H54 (cell line): ENCODE data around the gene JAZF1.
A peak's percentile ranks its signal among the peaks of the same experiment; 100 is the strongest.

Source experiments
- DNase-seq: peaks from one replicate; pipeline ENCODE4 v3.0.0; 2011; ENCODE audit warnings: low spot score, mixed read lengths; ENCODE audit not compliant: insufficient read length
- FAIRE-seq: peaks from 3 replicates; lab custom pipeline; 2011; peaks lifted over from hg19 to GRCh38; lab: Jason Lieb, UNC
- POLR2A ChIP-seq: IDR thresholded peaks from 2 replicates; pipeline ENCODE4 v1.6.1; 2011; ENCODE audit warnings: low read depth, mild to moderate bottlenecking, low read length

JAZF1 gene

DNA sequence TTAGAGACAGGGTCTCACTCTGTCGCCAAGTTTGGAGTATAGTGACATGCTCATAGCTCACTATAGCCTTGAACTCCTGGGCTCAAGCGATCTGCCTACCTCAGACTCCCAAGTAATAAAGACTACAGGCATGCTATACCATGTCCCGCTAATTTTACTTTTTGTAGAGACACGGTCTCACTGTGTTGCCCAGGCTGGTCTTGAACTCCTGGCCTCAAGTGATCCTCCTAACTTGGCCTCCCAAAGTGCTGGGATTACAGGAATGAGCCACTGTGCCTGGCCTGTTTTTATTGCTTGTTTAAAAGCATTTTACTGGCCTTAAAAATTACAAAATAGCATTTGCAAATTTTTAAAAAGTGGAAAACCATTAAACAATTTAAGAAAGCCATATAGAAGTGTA, 135.0 kb downstream of the JAZF1 start:
- FAIRE-seq, result no peak
- DNase-seq, result no peak
- TF ChIP-seq POLR2A, result no peak

DNA sequence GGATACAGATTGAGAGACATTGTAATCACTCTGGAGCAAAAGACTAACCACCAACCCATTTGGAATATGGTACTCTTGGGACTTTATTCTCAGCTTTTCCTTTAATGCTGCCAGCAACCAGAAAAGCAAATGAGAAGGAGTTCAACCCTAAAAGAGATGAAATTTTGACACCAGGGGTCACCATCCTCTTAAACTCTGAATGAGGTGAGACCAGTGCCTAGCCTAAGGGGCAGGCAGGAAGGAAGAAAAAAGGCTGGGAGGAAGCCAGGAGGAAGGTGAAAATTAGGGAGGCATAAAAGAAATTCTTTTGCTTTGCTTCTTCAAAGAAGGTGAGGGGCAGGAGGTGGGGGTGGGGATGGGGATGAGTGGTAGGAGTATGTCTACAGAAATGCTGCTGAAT, 135.8 kb downstream of the JAZF1 start:
- TF ChIP-seq POLR2A, result no peak
- DNase-seq (no peak), FAIRE-seq (no peak)

DNA sequence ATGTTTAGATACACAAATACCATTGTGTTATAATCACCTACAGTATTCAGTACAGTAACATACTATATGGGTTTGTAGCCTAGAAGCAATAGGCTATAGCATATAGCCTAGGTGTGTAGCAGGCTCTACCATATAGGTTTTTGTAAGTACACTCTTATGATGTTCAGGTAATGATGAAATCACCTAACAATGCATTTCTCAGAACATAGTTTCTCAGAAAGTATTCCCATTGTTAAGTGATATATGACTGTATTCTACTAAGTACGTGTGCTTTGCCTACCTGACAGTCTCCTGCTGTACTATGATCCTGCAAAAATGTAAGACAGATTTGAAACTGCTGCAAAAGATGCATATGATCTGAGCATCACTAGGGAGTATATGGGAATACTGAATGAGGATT, 137.9 kb downstream of the JAZF1 start:
- no peak for TF ChIP-seq POLR2A
- no peak for DNase-seq
- peak; percentile 43 for FAIRE-seq

DNA sequence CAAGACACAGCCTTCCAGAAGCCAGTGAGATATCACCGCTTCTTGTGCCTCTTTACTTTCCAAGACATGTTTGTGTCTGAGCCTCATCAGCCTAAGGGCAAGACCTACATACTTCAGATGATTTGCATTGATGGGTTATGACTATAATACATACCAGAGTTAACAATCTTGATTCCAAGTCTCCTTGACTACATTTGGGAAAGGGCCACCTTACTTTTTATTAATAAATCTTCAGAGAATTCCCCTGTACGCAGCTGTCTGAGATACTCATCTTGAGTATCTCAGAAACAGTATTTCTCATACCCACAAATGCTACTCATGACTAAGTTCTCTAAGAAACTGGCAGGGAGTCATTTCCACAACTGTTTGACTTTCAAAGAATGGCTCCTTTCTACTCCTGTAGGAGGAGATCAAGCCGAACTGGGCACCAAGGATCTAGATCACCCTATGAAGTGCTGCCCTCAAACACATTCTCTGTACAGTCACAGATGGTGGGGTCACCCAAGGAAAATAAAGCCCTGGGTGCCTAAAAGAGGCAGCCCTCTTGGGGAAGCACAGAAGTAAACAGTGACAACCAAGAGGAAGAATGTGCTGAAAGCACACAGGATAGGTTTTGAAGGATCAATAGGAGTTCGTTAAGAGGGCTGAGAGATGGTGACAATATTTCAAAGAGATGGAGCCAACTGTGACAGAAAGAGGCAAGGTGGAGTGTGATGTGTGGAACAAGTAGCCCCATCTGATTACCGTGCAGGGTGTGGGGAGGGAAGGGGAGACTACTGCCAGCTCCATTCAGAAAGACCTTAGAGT, 138.9 kb downstream of the JAZF1 start:
- FAIRE-seq, result peak; percentile 65
- no peak for TF ChIP-seq POLR2A
- DNase-seq, result no peak

DNA sequence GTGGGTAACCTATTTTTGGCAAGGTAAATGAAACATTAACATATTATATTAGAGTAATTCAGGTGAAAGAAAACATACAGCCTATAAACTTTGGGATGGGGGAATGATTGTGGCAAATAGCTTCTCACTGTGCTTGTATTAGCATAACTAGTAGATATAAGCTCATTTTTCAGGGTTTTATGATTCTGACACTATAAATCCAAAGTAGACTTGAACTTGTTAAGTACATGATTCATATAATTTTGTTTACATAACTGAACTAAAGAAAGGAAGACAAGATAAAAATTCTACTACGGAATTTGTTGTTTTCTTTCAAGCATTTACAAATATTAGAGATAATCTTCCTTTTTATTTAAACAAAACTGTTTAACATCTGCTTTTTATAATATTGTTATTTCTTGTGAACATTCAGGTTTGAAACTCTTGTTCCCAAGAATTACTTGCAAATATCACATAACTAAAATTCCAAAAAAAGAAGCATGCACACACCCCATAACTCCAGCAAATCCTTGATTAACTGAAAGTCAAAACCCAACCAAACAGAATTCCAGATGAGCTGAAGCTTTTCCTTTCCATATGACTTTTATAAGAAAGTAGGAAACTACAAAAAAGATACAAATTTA, 142.3 kb downstream of the JAZF1 start:
- TF ChIP-seq POLR2A, result no peak
- FAIRE-seq (no peak), DNase-seq (no peak)

DNA sequence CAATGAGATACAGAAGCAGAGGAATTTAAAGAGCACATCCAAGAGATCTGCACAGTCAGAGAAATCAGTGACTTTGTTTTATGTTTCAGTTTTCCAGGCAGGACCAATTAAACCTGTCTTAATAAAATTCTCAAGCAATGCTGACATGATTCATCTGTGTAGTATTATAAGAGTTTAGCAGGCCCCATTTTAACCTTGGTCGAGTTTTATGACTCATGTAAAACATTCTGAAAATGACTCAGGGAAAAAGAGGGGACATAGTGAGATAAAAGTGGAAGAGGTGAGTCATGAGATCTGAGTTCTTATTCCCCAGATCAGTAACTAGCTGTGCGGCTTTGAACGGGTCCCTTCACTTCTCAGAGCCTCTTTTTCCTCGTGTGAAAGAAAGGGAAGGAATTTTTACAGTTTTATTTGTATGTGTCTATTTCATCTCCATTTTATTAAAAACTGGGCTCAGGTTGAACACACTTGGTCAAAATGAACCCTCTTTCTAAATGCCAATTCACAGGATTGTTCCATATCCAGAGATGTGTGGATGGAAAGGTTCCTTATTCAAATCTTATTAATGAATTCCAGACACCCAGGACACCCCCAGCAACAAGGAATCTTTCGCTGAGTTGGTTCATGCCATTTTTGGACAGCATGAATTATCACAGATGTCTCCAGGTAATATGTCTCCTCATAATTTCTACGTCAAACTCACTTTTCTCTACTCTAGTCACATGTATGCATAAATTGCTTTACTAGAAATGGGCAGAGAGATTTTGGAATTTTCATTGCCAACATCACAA, 143.2 kb downstream of the JAZF1 start:
- FAIRE-seq, result peak; percentile 84
- peak; percentile 60 for DNase-seq
- no peak for TF ChIP-seq POLR2A

DNA sequence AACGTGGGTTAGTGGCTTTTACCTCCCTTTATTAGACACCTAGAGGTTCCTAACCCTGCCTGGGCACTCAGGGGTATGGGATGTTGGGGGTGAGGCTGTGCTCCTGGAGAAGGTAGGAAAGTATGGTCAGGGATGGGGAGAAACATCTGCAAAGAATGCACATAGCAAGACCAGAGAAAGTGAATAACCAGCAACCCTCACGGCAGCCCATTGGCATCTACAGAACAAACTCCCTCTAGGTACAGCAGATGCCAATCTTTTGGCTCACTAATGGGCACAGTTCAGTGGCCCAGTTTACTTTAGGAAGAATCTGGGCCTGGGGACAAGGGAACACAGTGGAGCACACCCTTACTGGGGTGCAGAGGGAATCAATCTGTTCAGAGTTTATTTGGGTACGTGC, 143.9 kb downstream of the JAZF1 start:
- TF ChIP-seq POLR2A, result no peak
- FAIRE-seq, result peak; percentile 36
- DNase-seq, result no peak

DNA sequence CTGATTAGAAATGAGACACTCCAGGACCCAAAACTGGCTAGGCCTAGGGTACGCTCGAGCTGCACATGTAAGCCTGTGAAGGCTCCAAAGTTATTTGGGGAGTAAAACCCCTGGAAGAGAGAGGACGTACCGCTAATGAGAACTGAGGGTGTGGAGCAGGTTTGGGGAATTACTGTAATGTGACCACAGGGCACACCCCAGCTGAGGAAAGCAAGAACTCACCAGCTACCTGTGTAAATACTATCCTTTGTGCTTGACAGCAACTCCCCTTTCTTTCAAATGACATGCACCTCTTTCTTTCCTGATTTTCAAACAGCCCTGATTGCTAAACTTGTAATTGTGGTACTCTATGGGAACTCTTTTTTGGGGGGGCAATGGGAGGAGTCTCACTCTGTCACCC, 147.2 kb downstream of the JAZF1 start:
- DNase-seq, result no peak
- TF ChIP-seq POLR2A, result no peak
- no peak for FAIRE-seq

DNA sequence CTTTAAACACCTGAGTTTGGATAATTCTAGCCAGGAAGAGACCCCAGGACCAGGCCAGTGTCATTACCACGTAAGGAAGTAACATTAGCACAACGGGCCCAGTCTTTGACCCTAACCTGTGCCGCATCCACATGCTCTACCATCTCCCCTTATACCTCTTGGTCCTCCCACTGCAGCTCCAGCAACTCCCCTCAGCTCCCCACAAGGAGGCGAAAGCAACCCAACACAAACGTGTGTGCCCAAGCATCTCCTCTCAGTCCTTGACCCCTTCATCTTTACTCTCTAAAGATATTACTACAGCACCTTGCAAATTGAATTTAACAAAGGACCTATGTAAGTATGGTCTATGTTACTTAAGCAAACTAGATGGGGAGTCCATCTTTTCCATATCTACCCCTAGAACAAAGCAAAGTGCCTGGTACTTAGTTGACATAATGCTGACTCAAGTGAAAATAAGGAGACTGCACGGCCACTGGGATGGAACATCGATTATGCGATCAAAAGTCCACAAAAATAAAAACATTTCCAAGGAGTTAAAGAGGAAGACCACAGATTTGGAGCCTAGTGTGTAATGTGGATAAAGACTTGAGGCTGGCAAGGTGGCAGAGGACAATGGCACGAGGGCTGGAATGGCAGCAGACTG, 147.7 kb downstream of the JAZF1 start:
- FAIRE-seq (no peak), DNase-seq (no peak)
- no peak for TF ChIP-seq POLR2A

DNA sequence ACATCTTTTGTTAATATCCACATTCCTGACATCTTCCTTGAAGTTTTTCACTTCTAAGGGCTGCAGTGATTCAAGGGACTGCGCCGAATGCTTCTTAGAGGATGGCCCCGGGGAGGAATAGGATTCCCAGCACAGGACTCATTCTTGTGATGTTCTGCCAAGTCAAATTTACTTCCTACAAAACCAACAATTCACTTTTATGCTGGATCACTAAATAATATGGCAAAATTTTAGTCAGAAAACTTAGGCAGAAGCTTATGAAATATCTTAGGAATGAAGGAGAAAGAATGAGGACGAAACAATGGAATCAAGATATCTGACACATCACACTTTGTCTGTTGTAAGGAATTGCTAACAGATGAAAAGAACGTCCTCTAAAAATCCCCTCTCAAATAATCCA, 151.5 kb downstream of the JAZF1 start:
- FAIRE-seq, result no peak
- no peak for TF ChIP-seq POLR2A
- DNase-seq, result no peak

DNA sequence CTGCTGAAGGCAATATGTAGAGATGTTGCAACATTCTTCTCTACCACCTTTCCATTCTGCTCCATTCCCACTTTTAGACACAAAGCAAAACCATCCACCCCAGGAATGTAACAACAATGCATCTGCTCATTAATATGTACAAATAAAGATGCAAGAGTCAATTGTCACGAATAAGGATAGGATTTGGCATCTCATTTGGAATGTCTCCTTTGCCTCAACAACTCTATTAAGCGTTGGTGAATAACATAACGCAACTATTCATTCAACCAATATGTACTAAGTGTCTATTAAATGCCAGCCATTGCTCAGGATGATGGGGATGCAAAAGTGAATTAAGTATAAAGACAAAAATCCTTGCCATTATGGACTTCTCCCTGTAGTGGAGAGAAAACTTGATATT, 152.1 kb downstream of the JAZF1 start:
- no peak for DNase-seq
- no peak for FAIRE-seq

DNA sequence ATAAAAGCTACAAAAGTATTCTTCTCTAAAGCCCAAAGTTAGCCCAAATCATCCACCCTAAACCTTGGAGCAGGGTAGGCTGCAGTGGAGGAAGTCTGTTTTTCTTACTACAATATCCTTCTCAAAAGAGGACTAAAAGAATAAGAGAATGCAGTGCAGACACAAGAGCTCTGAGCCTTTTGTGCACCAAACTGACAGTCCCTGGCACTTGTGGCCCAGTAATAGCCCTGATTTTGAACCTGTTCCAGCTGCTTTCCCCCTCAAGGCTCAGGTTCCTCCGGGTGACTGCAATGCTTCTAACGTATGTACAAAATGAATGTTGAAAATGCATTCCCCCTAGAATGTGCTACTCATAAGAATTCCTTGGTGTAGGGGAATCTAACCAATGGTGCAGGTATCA, 154.4 kb downstream of the JAZF1 start:
- no peak for FAIRE-seq
- TF ChIP-seq POLR2A, result no peak
- DNase-seq, result no peak

More for the DNA sequence above, 152.1 kb downstream of the JAZF1 start:
- TF ChIP-seq POLR2A, result no peak

DNA sequence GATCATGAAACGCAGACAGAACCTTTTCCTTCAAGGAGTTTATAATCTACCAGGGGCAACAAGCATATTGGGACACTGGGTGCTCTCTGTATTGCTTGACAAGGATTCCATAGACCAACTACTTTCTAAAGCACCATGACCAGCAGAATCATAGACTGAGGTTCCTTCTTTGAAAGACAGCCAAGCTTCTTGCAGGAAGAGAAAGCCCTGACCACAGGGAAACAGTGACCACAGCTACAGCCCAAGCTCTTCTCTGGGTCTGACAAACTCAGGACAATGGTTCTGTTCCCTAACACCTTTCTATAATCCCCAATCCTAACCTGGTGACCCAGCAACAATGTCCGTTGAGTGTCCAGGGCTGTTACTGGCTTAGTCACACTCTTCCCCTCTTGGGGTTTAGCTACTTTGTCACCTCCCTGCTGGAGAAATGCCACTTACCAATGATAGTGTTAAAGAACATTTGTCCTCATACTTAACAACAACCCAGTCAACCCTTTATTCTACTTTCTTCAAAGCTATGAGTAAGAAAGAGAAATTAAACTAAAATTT, 155.7 kb downstream of the JAZF1 start:
- no peak for TF ChIP-seq POLR2A
- DNase-seq, result no peak
- no peak for FAIRE-seq
